Fibroblast of lung (primary cell): ENCODE measurements around the gene FAM20B. TPM values are rescaled to one million over a fixed set of nuclear protein-coding genes. Genes with fewer than 3 reads are reported as not detected.
A peak's percentile ranks its signal among the peaks of the same experiment; 100 is the strongest.
"Not testable (repeated sequence)": the region's sequence is repeated elsewhere in the genome, so short reads cannot be mapped to it uniquely, and the experiment has no call there.

Experiments used
- DNase-seq, 2 donors: peaks; one replicate each; pipeline versions ENCODE4 v3.0.0 to v3.0.0-alpha.2; 2010; ENCODE audit warnings: low read depth in 2 of 2
- H2AFZ ChIP-seq: 2 replicates; pipeline ENCODE4 v1.5.1; 2012; ENCODE audit warnings: low read length, control low read depth, inconsistent platforms
- H3K27ac ChIP-seq: 2 replicates; pipeline ENCODE4 v1.5.1; 2011; ENCODE audit warnings: low read length, control low read depth; ENCODE audit not compliant: insufficient read depth
- H3K27me3 ChIP-seq: 2 replicates; pipeline ENCODE4 v1.5.1; 2011; ENCODE audit warnings: mild to moderate bottlenecking, low read length; ENCODE audit not compliant: control insufficient read depth, insufficient read depth
- H3K36me3 ChIP-seq: 2 replicates; pipeline ENCODE4 v1.5.1; 2011; ENCODE audit warnings: low read length; ENCODE audit not compliant: control insufficient read depth, insufficient read depth
- H3K4me1 ChIP-seq: 2 replicates; pipeline ENCODE4 v1.5.1; 2011; ENCODE audit warnings: low read length; ENCODE audit not compliant: control insufficient read depth, insufficient read depth; ENCODE audit errors: extremely low read depth
- H3K4me2 ChIP-seq: 2 replicates; pipeline ENCODE4 v1.5.1; 2011; ENCODE audit warnings: low read length, control low read depth; ENCODE audit not compliant: insufficient read depth; ENCODE audit errors: extremely low read depth
- H3K4me3 ChIP-seq, 4 experiments: fragments of 200-600 bp in 1 of 4; sonication (generic) in 1 of 4; replicated peaks in 1 of 4; 2 replicates each; pipeline ENCODE4 v1.5.1; 2011 to 2016; ENCODE audit warnings: low read length in 4 of 4, low read depth in 3 of 4, mild to moderate bottlenecking in 3 of 4, control low read depth in 2 of 4, inconsistent platforms in 1 of 4, mixed read lengths in 1 of 4; ENCODE audit not compliant: insufficient read depth in 1 of 4; ENCODE audit errors: control extremely low read depth in 1 of 4
- H3K79me2 ChIP-seq: 2 replicates; pipeline ENCODE4 v1.5.1; 2012; ENCODE audit warnings: mild to moderate bottlenecking, low read length, inconsistent platforms; ENCODE audit not compliant: control insufficient read depth, insufficient read depth
- H3K9ac ChIP-seq: 2 replicates; pipeline ENCODE4 v1.5.1; 2011; ENCODE audit warnings: mild to moderate bottlenecking, low read length, control low read depth; ENCODE audit not compliant: insufficient read depth
- H3K9me3 ChIP-seq: 2 replicates; pipeline ENCODE4 v1.5.1; 2012; ENCODE audit warnings: low read depth, low read length; ENCODE audit not compliant: control insufficient read depth, insufficient read depth
- H4K20me1 ChIP-seq: 2 replicates; pipeline ENCODE4 v1.5.1; 2011; ENCODE audit warnings: low read length; ENCODE audit not compliant: control insufficient read depth, insufficient read depth; ENCODE audit errors: extremely low read depth
- CTCF ChIP-seq, 2 donors: IDR thresholded peaks in 1 of 2; conservative IDR thresholded peaks in 1 of 2; 1 replicate in 1 of 2; 2 replicates in 1 of 2; pipeline ENCODE4 v1.5.1; 2011 to 2012; ENCODE audit warnings: low read length in 2 of 2, control low read depth in 1 of 2, inconsistent platforms in 1 of 2, low read depth in 1 of 2, mild to moderate bottlenecking in 1 of 2
- EZH2 ChIP-seq: IDR thresholded peaks from 2 replicates; pipeline ENCODE4 v1.5.1; 2012; ENCODE audit warnings: low read length, control low read depth, mild to moderate bottlenecking; ENCODE audit errors: missing control alignments
- polyA minus RNA-seq: library from RNA; depleted of rRNA, polyadenylated mRNA; stranded (reverse); fragments of >200 nt; gene quantifications from 2 replicates; pipeline ENCODE4 v1.2.3, GENCODE V29; 2011; ENCODE audit warnings: low replicate concordance
- polyA plus RNA-seq, 2 donors: library from polyadenylated mRNA; depleted of rRNA in 1 of 2; stranded (reverse) in 1 of 2; unstranded in 1 of 2; fragments of >200 nt; gene quantifications; 2 replicates each; pipeline ENCODE4 v1.2.1, GENCODE V29; 2011 to 2012; ENCODE audit warnings: missing spikeins in 1 of 2
- total RNA-seq: library from RNA; depleted of rRNA; stranded (reverse); fragments of >200 nt; gene quantifications from 2 replicates; pipeline ENCODE4 v1.2.1, GENCODE V29; 2014

The FAM20B gene, protein sequence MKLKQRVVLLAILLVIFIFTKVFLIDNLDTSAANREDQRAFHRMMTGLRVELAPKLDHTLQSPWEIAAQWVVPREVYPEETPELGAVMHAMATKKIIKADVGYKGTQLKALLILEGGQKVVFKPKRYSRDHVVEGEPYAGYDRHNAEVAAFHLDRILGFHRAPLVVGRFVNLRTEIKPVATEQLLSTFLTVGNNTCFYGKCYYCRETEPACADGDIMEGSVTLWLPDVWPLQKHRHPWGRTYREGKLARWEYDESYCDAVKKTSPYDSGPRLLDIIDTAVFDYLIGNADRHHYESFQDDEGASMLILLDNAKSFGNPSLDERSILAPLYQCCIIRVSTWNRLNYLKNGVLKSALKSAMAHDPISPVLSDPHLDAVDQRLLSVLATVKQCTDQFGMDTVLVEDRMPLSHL
- total RNA-seq (32.9 and 45.2 TPM in 2 replicates), polyA plus RNA-seq (32.0 and 42.1 TPM in 2 replicates), polyA minus RNA-seq (41.8 and 44.1 TPM in 2 replicates)
- polyA plus RNA-seq (2012): 20.9 and 28.5 TPM in 2 replicates

- no peaks in the 10 kb centered on the region for H3K27me3 ChIP-seq
- peak; percentile 91 to 93 for DNase-seq
- TF ChIP-seq CTCF (conservative IDR thresholded peaks at IDR 0.05 in 1 of 2, IDR thresholded peaks at IDR 0.05 in 1 of 2; ENCODE audit: low read depth in 1 of 2, low read length in 2 of 2) (no peak), EZH2 (no peak)
Observed at GRCh38 chr1:179025125-179025974, at the start of gene FAM20B. Gene FAM20B (plus strand): TSS chr1:179025894. CDS start chr1:179043848, 17,954 bp downstream.

GRCh38 chr1:178976541-178976940, 49.2 kb upstream of the FAM20B start:
- H4K20me1 ChIP-seq: no peaks in the 10 kb centered on the region
- no peak overlapping the region for H3K4me2 ChIP-seq
- no peak overlapping the region for H3K4me3 ChIP-seq
- no peaks in the 10 kb centered on the region for H3K9me3 ChIP-seq
- no peaks in the 10 kb centered on the region for H3K36me3 ChIP-seq
- DNase-seq: no peak
- no peaks in the 10 kb centered on the region for H3K79me2 ChIP-seq
- TF ChIP-seq CTCF (conservative IDR thresholded peaks at IDR 0.05 in 1 of 2, IDR thresholded peaks at IDR 0.05 in 1 of 2; ENCODE audit: low read depth in 1 of 2, low read length in 2 of 2) (no peak), EZH2 (no peak)
- H3K27ac ChIP-seq: no peak overlapping the region
- H3K4me1 ChIP-seq: no peaks in the 10 kb centered on the region
- no peak overlapping the region for H2AFZ ChIP-seq
- H3K9ac ChIP-seq: no peak overlapping the region
- peaks cover 4% of the 10 kb centered on the region for H3K27me3 ChIP-seq

More at GRCh38 chr1:179025125-179025974, at the start of gene FAM20B:
- no peaks in the 10 kb centered on the region for H3K4me1 ChIP-seq
- H3K4me3 ChIP-seq: peak within 1 kb of the TSS; percentile 66 to 98 (median 78)
- H4K20me1 ChIP-seq: no peaks in the 10 kb centered on the region
- H3K9ac ChIP-seq: peak within 1 kb of the TSS; percentile 94
- H3K4me2 ChIP-seq: peak within 1 kb of the TSS; percentile 84
- H3K36me3 ChIP-seq: no peaks in the 10 kb centered on the region
- H3K9me3 ChIP-seq: no peaks in the 10 kb centered on the region
- peak within 1 kb of the TSS; percentile 78 for H3K27ac ChIP-seq
- peak within 1 kb of the TSS; percentile 77 for H2AFZ ChIP-seq
- peaks cover 35% of the 10 kb centered on the region for H3K79me2 ChIP-seq

DNA sequence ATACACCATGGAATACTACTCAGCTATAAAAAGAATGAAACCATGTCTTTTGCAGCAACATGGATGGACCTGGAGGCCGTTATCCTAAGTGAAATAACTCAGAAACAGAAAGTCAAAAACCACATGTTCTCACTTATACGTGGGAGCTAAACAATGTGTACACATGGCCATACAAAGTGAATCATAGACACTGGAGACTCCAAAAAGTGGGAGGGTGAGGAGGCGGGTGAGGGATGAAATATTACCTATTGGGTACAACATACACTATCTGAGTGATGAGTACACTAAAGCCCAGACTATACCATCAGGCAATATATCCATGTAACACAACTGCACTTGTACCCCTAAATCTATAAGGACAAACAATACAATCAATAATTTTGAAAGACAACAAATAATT, 39.5 kb upstream of the FAM20B start:
- DNase-seq: no peak
- no peak overlapping the region for H2AFZ ChIP-seq
- H4K20me1 ChIP-seq: no peaks in the 10 kb centered on the region
- no peaks in the 10 kb centered on the region for H3K27me3 ChIP-seq
- no peak overlapping the region for H3K9ac ChIP-seq
- no peak overlapping the region for H3K27ac ChIP-seq
- no peak overlapping the region for H3K4me2 ChIP-seq
- no peak overlapping the region for H3K4me3 ChIP-seq
- no peaks in the 10 kb centered on the region for H3K79me2 ChIP-seq
- no peaks in the 10 kb centered on the region for H3K9me3 ChIP-seq
- TF ChIP-seq EZH2 (no peak), CTCF (conservative IDR thresholded peaks at IDR 0.05 in 1 of 2, IDR thresholded peaks at IDR 0.05 in 1 of 2; ENCODE audit: low read depth in 1 of 2, low read length in 2 of 2) (no peak)
- H3K36me3 ChIP-seq: no peaks in the 10 kb centered on the region
- no peaks in the 10 kb centered on the region for H3K4me1 ChIP-seq

DNA sequence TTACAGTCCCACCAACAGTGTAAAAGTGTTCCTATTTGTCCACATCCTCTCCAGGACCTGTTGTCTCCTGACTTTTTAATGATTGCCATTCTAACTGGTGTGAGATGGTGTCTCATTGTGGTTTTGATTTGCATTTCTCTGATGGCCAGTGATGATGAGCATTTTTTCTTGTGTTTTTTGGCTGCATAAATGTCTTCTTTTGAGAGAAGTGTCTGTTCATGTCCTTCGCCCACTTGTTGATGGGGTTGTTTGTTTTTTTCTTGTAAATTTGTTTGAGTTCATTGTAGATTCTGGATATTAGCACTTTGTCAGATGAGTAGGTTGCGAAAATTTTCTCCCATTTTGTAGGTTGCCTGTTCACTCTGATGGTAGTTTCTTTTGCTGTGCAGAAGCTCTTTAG, 37.5 kb upstream of the FAM20B start:
- not testable (repeated sequence) for DNase-seq, H3K36me3 ChIP-seq, H2AFZ ChIP-seq, H4K20me1 ChIP-seq, H3K4me3 ChIP-seq, H3K4me1 ChIP-seq, H3K9me3 ChIP-seq, H3K79me2 ChIP-seq, H3K27me3 ChIP-seq, H3K9ac ChIP-seq, H3K27ac ChIP-seq, H3K4me2 ChIP-seq
